ENCODE results near the gene SGPP2.
A peak's percentile ranks its signal among the peaks of the same experiment; 100 is the strongest.
"Not testable (repeated sequence)": the region's sequence is repeated elsewhere in the genome, so short reads cannot be mapped to it uniquely, and the experiment has no call there.

SGPP2 gene

DNA sequence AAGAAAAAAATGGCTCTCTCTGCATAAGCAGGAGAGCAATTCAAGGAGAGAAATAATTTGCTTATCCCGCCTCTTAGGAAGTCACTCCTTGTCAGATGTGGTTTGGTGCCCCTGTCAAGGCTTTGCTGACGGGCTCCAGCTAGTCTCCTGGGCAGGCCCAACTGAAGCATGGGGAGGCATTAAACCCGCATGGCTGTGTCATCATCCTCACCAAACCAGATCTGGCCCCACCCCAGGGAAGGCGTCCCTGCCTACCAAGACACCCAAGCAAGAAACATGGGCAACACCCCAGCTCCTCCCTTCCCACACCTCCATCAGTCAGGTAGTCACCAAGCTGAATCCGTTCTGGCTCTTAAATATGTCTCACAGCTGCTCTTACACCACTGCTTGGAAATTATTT lies 108.0 kb downstream of the SGPP2 start:
- DNase-seq, result no peak

DNA sequence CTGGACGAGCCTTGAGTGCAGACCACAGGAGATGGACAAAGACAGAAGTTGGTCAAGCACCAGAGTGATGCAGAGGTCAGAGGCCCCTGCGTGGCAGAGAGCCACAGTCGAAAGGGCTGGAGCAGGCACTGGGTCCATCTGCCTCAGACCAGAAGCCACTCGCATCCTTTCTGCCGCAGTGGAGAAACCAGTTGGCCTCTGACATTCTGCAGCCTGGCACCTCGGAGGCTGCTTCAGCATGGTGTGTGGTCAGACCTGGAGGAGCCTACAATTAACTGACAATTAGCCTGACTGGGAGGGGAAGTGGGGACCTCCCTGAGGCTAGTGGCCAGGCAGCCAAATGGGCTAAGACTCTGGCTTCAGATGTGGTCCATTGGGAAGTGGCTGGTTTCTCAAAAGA lies 111.1 kb downstream of the SGPP2 start:
- no peak for DNase-seq

GRCh38 chr2:222538535-222538934 lies 114.2 kb downstream of the SGPP2 start:
- no peak for DNase-seq

DNA sequence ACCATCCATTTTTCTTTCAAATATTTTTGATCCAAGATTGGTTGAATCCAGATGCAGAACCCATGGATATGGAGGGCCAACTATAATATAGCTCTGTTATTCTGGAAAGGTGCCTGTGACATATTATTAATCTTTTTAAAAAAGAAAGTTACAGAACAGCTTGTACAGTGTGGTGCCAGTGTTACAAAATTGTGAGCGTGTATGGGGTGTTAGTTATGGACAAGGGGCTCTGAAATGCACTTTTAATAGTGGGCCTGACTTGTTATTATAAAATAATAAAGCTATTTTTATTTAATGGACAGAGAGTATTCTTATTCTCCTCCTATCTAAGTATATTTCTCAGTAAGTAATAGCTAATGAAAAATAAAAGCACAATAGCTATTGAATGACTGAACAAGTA lies 120.3 kb downstream of the SGPP2 start:
- DNase-seq, result no peak

DNA sequence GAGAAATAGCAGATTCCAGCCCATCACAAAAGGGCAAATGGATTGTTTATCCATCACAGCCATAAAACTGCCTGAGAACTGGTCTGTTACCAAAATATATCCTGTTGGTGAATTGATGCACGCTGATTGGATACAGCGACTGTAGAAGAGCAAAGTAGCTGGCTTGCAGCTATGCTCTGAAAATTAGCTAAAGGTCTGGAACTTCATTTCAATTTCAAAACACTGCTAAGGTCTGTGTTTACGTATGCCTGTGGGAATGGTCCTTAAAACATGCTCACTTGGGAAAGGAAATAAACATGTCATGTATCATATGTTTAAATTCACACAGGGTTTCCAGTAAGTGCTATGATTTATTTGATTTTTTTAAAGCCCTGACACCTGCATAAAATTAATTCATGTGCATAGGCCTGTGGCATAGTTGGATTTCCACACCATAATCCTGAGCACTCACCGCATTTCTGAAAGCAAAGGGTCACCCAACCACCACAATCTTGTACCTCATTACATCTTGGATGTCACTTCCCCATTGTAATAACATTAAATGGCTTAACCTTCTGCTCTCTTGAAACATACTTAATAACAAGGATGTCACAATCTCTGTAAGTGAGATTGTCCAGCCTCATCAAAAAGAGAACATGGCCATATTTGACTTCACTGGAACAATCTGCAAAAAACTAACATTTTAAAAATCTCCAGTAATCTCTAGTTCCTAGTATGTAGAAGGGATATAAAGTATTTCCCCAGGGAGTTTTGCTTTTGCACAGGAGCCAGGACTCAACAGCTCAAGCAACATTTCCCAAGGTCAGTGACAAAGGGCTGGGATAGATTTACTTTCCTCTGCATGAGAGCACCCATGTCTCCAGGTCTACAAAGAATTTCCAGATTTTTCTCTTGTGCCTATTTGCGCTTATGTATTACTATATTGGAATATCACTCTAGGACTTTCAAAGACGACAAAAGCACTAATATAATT lies 121.8 kb downstream of the SGPP2 start:
- no peak for DNase-seq

GRCh38 chr2:222547083-222547482 lies 122.7 kb downstream of the SGPP2 start:
- no peak for DNase-seq

- DNase-seq, result no peak
These were observed 124.6 kb downstream of the SGPP2 start for GRCh38 chr2:222548992-222549391.

GRCh38 chr2:222554517-222554916 lies 130.2 kb downstream of the SGPP2 start:
- no peak for DNase-seq

GRCh38 chr2:222561151-222561550 lies 136.8 kb downstream of the SGPP2 start:
- DNase-seq, result no peak

- DNase-seq, result peak; percentile 80
These were observed 137.7 kb downstream of the SGPP2 start for GRCh38 chr2:222561817-222562645.

- DNase-seq, result no peak
These were observed 138.9 kb downstream of the SGPP2 start for GRCh38 chr2:222563106-222563718.

DNA sequence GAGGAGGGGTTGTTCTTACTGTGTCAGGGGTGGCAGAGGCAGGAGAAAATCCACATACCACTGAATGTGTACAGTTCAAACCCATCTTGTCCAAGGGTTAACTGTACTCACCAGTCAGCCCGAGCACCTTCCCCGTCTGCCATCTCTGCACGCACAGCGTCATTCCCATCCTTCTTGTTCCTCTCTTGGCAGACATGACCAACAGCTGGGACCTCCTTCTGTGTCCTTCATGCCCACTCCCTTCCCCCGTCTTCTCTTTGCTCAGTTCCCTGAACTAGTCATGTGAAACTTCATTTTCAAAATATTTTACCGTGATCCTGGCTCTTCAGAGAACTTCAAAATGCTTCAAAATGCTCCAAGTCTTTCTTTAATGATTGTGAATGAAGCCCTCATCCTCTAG lies 139.6 kb downstream of the SGPP2 start:
- DNase-seq, result no peak

- DNase-seq, result no peak
These were observed 141.9 kb downstream of the SGPP2 start for GRCh38 chr2:222566229-222566628.

GRCh38 chr2:222568865-222569264 lies 144.5 kb downstream of the SGPP2 start:
- no peak for DNase-seq

- no peak for DNase-seq
These were observed 145.5 kb downstream of the SGPP2 start for GRCh38 chr2:222569826-222570225.

- no peak for DNase-seq
These were observed 147.9 kb downstream of the SGPP2 start for GRCh38 chr2:222572264-222572721.

DNA sequence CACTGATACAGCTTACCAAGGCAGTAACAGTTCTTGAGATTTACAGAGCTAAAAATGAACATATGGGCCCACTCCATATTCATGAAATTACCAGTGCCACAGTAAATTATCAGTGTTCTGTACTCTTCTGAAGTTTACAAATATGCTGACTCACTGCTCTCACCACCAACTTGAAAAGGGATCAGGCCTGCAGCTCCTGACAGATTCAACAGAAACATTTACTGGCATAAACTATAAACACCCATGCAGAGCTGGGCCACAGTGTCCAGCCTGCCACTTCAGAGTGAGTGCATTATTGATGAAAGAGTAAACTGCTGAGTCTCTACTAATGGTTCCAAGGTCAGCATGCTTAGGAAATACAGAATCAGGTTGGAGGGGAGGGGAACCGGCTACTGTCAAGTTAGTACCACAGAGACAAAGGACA lies 148.4 kb downstream of the SGPP2 start:
- DNase-seq, result peak; percentile 83

- DNase-seq, result no peak
These were observed 151.3 kb downstream of the SGPP2 start for GRCh38 chr2:222575618-222576017.

DNA sequence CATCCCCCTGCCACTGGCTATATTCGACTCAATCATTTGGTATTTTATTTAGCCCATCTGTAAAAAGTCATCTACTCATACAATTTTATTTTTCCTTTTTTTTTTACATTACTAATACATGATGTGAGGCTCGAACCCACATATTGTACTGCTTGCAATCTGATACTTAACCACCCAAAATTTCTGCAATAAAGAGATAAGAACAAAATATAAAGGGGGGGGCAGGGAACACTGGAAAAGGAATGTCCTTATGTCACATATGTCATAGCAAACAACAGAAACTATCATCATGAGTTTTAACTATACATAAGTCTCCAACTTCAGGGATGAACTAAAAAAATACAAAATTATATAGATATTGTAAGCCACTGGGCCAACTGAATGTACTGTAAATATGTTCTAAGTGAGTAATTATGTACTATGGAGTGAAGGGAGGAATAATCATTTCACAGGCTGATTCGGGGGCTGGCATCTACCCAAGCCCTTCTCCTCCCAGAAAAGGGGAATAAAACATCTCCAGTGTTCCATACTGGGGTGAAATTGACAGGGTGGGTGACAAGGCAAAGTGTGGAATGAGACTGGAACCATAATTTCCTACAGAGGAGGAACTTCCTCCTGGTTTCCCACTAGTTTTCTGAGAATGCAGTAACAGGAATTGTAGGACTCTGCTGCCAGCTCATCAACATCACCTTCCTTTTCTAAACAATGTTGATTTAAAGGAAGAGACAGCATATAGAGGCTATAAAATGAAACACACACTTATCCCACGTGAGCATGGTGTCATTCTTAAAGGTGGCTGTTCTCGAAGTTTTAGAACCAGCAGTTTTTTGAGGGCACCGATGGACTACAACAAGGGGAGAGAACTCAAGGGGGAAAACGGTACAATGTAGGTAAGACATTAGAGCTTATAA lies 152.1 kb downstream of the SGPP2 start:
- peak; percentile 61 for DNase-seq

DNA sequence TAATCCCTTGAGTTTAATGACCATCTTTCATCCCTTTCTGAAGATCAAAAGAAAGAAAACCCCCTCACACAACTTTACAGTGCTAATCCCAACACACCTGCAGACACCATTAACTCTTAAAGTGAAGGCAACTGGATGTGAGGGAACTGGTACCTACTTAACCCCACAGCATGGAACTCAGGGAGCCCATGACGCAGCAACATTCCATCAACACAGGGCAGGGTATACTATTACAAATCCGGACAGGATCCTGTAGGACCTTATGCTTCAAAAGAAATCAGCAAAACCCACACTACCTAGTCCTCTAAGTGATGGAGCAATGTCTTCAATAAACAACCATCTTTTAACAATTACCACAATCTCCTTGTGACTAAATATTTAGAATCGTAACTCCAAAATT lies 153.0 kb downstream of the SGPP2 start:
- no peak for DNase-seq

GRCh38 chr2:222582928-222583327 lies 158.6 kb downstream of the SGPP2 start:
- DNase-seq, result peak; percentile 41

- not testable (repeated sequence) for DNase-seq
These were observed 160.2 kb downstream of the SGPP2 start for GRCh38 chr2:222584589-222584988.
